ENCODE results near the gene RLN3. TPM values are rescaled to one million over a fixed set of nuclear protein-coding genes. Genes with fewer than 3 reads are reported as not detected.

The RLN3 gene
- total RNA-seq, 1 donor: not detected

DNA sequence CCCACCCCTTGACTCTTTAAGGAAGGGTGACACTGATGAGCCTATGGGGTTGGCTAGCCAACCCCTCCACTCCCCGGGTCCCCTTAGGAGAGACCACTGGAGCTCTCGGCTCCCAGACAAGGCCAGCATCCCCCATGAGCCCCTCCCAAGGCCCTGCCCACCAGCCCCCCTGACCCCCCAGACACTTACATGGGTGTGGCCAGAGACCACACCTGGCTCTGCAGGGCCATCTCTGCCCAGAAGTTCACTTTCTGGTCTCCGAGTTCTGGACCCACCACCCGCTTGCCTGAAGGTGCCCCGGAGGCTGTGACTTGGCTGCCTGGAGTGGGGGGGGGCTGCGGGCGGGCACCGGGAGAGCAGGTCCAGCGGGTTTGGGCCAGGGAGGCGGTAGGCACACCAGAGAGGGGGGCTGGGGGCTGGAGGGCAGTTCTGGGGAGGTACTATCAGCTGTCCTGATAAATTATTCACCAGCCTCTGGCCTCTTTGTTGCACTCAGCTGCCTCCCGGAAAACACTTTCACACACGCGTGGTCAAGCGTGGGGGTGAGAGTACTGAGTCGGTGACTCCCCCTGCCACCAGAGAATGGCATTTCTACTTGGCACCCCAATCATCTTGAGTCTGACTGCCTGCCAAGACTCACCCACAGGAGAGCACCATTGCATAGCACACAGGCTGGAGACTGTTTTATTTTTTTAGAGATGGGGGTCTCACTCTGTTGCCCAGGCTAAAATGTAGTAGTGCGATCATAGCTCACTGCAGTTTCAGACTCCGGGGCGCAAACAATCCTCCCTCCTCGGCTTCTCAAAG is 34.0 kb downstream of the RLN3 start, which contains the start of gene PALM3:
TSS of gene PALM3 (minus strand) at position 326 of the 807 bp plus-strand sequence. CDS start at position 230, 96 bp downstream.
- no peaks in the 10 kb centered on the region for H4K20me1 ChIP-seq (ENCODE audit: insufficient read depth, low read length)
- H2AFZ ChIP-seq (ENCODE audit: low read length): no peak within 1 kb of the TSS
- no peaks in the 10 kb centered on the region for H3K36me3 ChIP-seq (ENCODE audit: insufficient read depth, low read length)

DNA sequence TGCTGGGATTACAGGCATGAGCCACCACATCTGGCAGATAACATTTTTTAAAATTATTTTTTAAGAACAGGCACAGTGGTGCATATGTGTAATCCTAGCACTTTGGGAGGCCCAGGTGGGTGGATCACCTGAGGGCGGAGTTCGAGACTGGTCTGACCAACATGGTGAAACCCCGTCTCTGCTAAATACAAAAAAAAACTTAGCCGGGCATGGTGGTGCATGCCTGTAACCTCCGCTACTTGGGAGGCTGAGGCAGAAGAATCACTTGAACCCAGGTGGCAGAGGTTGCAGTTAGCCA is 34.6 kb downstream of the RLN3 start:
- Histone ChIP-seq H3K27me3 (ENCODE audit: insufficient read depth, low read length) (peaks cover 18% of the 10 kb centered on the region), H3K36me3 (ENCODE audit: insufficient read depth, low read length) (no peaks in the 10 kb centered on the region), H4K20me1 (ENCODE audit: insufficient read depth, low read length) (no peaks in the 10 kb centered on the region), H3K79me2 (ENCODE audit: insufficient read depth, low read length) (no peaks in the 10 kb centered on the region), H3K4me3 (ENCODE audit: insufficient read depth, low read length) (no peak overlapping the region), H3K27ac (ENCODE audit: low read depth, low read length) (no peak overlapping the region), H2AFZ (ENCODE audit: low read length) (no peak overlapping the region), H3K9me3 (ENCODE audit: low read depth, low read length) (no peaks in the 10 kb centered on the region), H3K4me2 (ENCODE audit: insufficient read depth, low read length) (no peak overlapping the region), H3K4me1 (ENCODE audit: insufficient read depth, low read length) (no peaks in the 10 kb centered on the region)
- DNase-seq (ENCODE audit: insufficient read length, low spot score, missing footprints): no peak
- TF ChIP-seq, protein P1, sequence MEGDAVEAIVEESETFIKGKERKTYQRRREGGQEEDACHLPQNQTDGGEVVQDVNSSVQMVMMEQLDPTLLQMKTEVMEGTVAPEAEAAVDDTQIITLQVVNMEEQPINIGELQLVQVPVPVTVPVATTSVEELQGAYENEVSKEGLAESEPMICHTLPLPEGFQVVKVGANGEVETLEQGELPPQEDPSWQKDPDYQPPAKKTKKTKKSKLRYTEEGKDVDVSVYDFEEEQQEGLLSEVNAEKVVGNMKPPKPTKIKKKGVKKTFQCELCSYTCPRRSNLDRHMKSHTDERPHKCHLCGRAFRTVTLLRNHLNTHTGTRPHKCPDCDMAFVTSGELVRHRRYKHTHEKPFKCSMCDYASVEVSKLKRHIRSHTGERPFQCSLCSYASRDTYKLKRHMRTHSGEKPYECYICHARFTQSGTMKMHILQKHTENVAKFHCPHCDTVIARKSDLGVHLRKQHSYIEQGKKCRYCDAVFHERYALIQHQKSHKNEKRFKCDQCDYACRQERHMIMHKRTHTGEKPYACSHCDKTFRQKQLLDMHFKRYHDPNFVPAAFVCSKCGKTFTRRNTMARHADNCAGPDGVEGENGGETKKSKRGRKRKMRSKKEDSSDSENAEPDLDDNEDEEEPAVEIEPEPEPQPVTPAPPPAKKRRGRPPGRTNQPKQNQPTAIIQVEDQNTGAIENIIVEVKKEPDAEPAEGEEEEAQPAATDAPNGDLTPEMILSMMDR (IDR thresholded peaks at IDR 0.05; ENCODE audit: extremely low read depth, low read depth, low read length): no peak

More for the DNA sequence above, 34.0 kb downstream of the RLN3 start, which contains the start of gene PALM3:
- Histone ChIP-seq H3K4me1 (ENCODE audit: insufficient read depth, low read length) (no peaks in the 10 kb centered on the region), H3K4me2 (ENCODE audit: insufficient read depth, low read length) (no peak within 1 kb of the TSS), H3K9me3 (ENCODE audit: low read depth, low read length) (no peaks in the 10 kb centered on the region), H3K79me2 (ENCODE audit: insufficient read depth, low read length) (no peaks in the 10 kb centered on the region), H3K4me3 (ENCODE audit: insufficient read depth, low read length) (no peak within 1 kb of the TSS), H3K27me3 (ENCODE audit: insufficient read depth, low read length) (peaks cover 18% of the 10 kb centered on the region), H3K27ac (ENCODE audit: low read depth, low read length) (no peak within 1 kb of the TSS)
- peak; percentile 80 for DNase-seq (ENCODE audit: insufficient read length, low spot score, missing footprints)
- TF ChIP-seq, protein P1 (IDR thresholded peaks at IDR 0.05; ENCODE audit: extremely low read depth, low read depth, low read length): no peak

DNA sequence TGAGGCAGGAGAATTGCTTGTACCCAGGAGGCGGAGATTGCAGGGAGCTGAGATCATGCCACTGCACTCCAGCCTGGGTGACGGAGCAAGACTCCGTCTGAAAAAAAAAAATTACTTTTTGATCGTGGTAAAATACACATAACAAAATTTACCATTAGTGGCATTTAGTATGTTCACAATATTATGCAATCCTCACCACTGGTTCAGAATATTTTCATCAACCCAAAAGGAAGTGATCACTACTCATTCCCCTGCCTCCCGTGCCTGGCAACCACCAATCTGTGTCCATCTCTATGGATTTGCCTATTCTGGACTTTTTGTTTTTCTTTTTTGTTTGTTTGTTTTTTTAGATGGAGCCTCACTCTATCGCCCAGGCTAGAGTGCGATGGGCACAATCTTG is 35.2 kb downstream of the RLN3 start:
- no peaks in the 10 kb centered on the region for H3K9me3 ChIP-seq (ENCODE audit: low read depth, low read length)
- TF ChIP-seq, protein P1 (IDR thresholded peaks at IDR 0.05; ENCODE audit: extremely low read depth, low read depth, low read length): no peak
- no peak overlapping the region for H2AFZ ChIP-seq (ENCODE audit: low read length)
- H4K20me1 ChIP-seq (ENCODE audit: insufficient read depth, low read length): no peaks in the 10 kb centered on the region
- peaks cover 15% of the 10 kb centered on the region for H3K27me3 ChIP-seq (ENCODE audit: insufficient read depth, low read length)
- no peaks in the 10 kb centered on the region for H3K79me2 ChIP-seq (ENCODE audit: insufficient read depth, low read length)
- no peak overlapping the region for H3K4me2 ChIP-seq (ENCODE audit: insufficient read depth, low read length)
- H3K36me3 ChIP-seq (ENCODE audit: insufficient read depth, low read length): no peaks in the 10 kb centered on the region
- no peak overlapping the region for H3K4me3 ChIP-seq (ENCODE audit: insufficient read depth, low read length)
- H3K4me1 ChIP-seq (ENCODE audit: insufficient read depth, low read length): no peaks in the 10 kb centered on the region
- no peak overlapping the region for H3K27ac ChIP-seq (ENCODE audit: low read depth, low read length)
- DNase-seq (ENCODE audit: insufficient read length, low spot score, missing footprints): peak; percentile 63

DNA sequence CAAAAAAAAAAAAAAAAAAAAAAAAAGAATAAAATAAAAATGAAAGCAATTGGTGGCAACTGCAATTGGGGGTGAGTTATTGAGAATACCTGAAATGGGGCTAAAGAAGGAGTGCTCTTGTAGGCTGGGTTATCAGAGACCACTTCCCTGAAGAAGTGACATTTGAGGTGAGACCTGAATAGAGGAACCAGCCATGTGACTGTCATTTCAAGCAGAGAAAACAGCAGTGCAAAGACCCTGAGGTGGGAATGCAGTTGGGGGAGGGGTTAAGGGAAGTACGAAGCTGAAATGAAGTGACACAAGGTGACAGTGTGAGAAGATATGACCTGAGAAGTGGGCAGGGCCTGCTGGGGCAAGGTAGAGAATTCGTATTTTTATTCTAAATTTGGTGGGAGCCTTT is 38.2 kb downstream of the RLN3 start:
- Histone ChIP-seq H3K36me3 (ENCODE audit: insufficient read depth, low read length) (no peaks in the 10 kb centered on the region), H2AFZ (ENCODE audit: low read length) (no peak overlapping the region)
- TF ChIP-seq, protein P1 (IDR thresholded peaks at IDR 0.05; ENCODE audit: extremely low read depth, low read depth, low read length): no peak

More for the DNA sequence above, 38.2 kb downstream of the RLN3 start:
- H3K4me3 ChIP-seq (ENCODE audit: insufficient read depth, low read length): no peak overlapping the region
- H3K4me2 ChIP-seq (ENCODE audit: insufficient read depth, low read length): no peak overlapping the region
- H3K27ac ChIP-seq (ENCODE audit: low read depth, low read length): no peak overlapping the region
- H4K20me1 ChIP-seq (ENCODE audit: insufficient read depth, low read length): no peaks in the 10 kb centered on the region
- H3K4me1 ChIP-seq (ENCODE audit: insufficient read depth, low read length): no peaks in the 10 kb centered on the region
- H3K9me3 ChIP-seq (ENCODE audit: low read depth, low read length): no peaks in the 10 kb centered on the region
- no peak for DNase-seq (ENCODE audit: insufficient read length, low spot score, missing footprints)
- H3K79me2 ChIP-seq (ENCODE audit: insufficient read depth, low read length): no peaks in the 10 kb centered on the region
- H3K27me3 ChIP-seq (ENCODE audit: insufficient read depth, low read length): no peaks in the 10 kb centered on the region

All from osteoblast (primary cell).